NT2/D1 (cell line): ENCODE measurements around the gene SMOC2.

Experiments used
- SUZ12 ChIP-seq: IDR thresholded peaks from 2 replicates; pipeline ENCODE4 v1.6.1; 2011; ENCODE audit not compliant: insufficient read length, insufficient read depth; ENCODE audit errors: extremely low read depth
- YY1 ChIP-seq: IDR thresholded peaks from 2 replicates; pipeline ENCODE4 v1.6.1; 2011; ENCODE audit not compliant: insufficient read length, insufficient read depth
- ZNF274 ChIP-seq: IDR thresholded peaks from 2 replicates; pipeline ENCODE4 v1.6.1; 2011; ENCODE audit warnings: mild to moderate bottlenecking, low read depth, low read length

DNA sequence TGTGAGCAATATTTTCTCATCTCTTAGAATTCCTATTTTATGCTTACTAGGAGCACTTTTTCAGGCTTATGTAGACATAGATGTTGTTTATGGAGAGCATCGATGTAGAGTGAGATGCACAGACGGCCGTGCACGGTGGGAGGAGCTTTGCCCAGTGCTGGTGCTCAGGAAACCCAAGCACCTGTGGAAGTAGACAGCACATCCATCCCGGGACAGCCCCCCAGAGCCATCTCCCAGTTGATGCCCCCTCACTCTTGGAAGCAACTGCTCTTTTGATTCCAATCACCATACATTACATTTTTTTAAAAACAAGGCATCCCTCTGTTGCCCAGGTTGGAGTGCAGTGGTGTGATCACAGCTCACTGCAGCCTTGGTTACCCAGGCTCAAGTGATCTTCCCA lies 143.7 kb downstream of the SMOC2 start:
- TF ChIP-seq ZNF274 = no peak
- TF ChIP-seq YY1 = no peak
- TF ChIP-seq SUZ12 = no peak
